Measurements from ENCODE around the gene IDH3A. TPM values are rescaled to one million over a fixed set of nuclear protein-coding genes. Genes with fewer than 3 reads are reported as not detected.
A peak's percentile ranks its signal among the peaks of the same experiment; 100 is the strongest.

The IDH3A gene
- total RNA-seq, 1 experiment from 2014 or later, result 40.2 TPM

GRCh38 chr15:78130466-78131294, 18.5 kb upstream of the IDH3A start:
- Mint-ChIP-seq H3K9me3 (no peaks in the 10 kb centered on the region; a peak in 1 of 5 replicates), H3K27ac (peak overlapping the region; percentile 85 to 97 (median 85); a peak in 4 of 7 replicates), H3K27me3 (ENCODE audit: low read depth) (peaks cover 2% of the 10 kb centered on the region; the same call in 1 of the 2 replicates), H3K4me3 (peak overlapping the region; percentile 80 to 91), H3K36me3 (ENCODE audit: insufficient read depth in 1 of 3, low read depth in 3 of 3) (peaks cover 0 to 3% (median 3%) of the 10 kb centered on the region in 3 experiments; a peak in 3 of 7 replicates), H3K4me1 (peaks cover 22 to 27% of the 10 kb centered on the region in 2 experiments)
- Histone ChIP-seq H3K4me2 (ENCODE audit: insufficient read depth, insufficient read length, low read length) (peak overlapping the region; percentile 59), H3K4me1 (ENCODE audit: insufficient read depth, low read length) (peaks cover 3% of the 10 kb centered on the region; the same call in 1 of the 2 replicates), H3K9ac (ENCODE audit: extremely low read depth, insufficient read length, low read length) (no peak overlapping the region), H2BK12ac (ENCODE audit: insufficient read length, low read depth, low read length) (no peak overlapping the region), H3K9me3 (ENCODE audit: control insufficient read depth, low read depth, low read length) (no peaks in the 10 kb centered on the region), H4K5ac (ENCODE audit: insufficient read length, low read depth, low read length) (no peak overlapping the region), H3K18ac (ENCODE audit: insufficient read length, low read depth, low read length) (no peak overlapping the region), H2AFZ (ENCODE audit: low read length) (no peak overlapping the region), H2BK120ac (ENCODE audit: low read depth, low read length, poor library complexity, severe bottlenecking) (no peak overlapping the region), H3K27me3 (ENCODE audit: insufficient read depth, low read length) (no peaks in the 10 kb centered on the region), H3K56ac (ENCODE audit: insufficient read length, low read depth, low read length) (no peak overlapping the region), H2BK15ac (ENCODE audit: low read depth, low read length) (no peak overlapping the region; the same call in 1 of the 2 replicates), H4K91ac (ENCODE audit: insufficient read length, low read depth, low read length) (no peak overlapping the region), H4K8ac (replicated peaks; ENCODE audit: insufficient read length, low read depth, low read length) (no peak overlapping the region), H3K14ac (ENCODE audit: insufficient read depth, low read length) (peak overlapping the region; percentile 34; the same call in 1 of the 2 replicates), H3T11ph (ENCODE audit: low read length) (no peak overlapping the region), H2BK20ac (ENCODE audit: low read depth, low read length, poor library complexity, severe bottlenecking) (no peak overlapping the region), H3K79me2 (ENCODE audit: insufficient read depth, low read length) (no peaks in the 10 kb centered on the region), H3K23ac (ENCODE audit: insufficient read length, low read depth, low read length) (no peak overlapping the region), H2AK5ac (ENCODE audit: insufficient read length, low read length) (no peak overlapping the region), H3K27ac (ENCODE audit: insufficient read length, low read depth, low read length) (no peak overlapping the region), H3K23me2 (ENCODE audit: insufficient read length, low read depth, low read length, poor library complexity, severe bottlenecking) (peaks cover 6% of the 10 kb centered on the region), H4K20me1 (ENCODE audit: control insufficient read depth, insufficient read depth, insufficient read length) (no peaks in the 10 kb centered on the region), H2BK5ac (ENCODE audit: insufficient read length, low read length) (no peak overlapping the region), H3K79me1 (ENCODE audit: insufficient read depth, low read depth, low read length, poor library complexity, severe bottlenecking) (no peaks in the 10 kb centered on the region), H3K4ac (ENCODE audit: low read depth, low read length) (no peak overlapping the region)
- no peak for TF ChIP-seq CTCF (conservative IDR thresholded peaks at IDR 0.05)
- no peak for DNase-seq
- WGBS (ENCODE audit: extremely low coverage, insufficient read length, low lambda C conversion rate), result no CpG with 5 or more reads among the region's 51 CpGs
